A673 (cell line): ENCODE results near the gene NSG2.

Experiments used
- CTCF ChIP-seq: fragments of 300-800, 200-600 bp; sonication (generic); conservative IDR thresholded peaks from 2 replicates; pipeline ENCODE4 v1.5.1; 2017; ENCODE audit warnings: low read depth, mild to moderate bottlenecking, antibody characterized with exemption, low read length, moderate library complexity, mixed read lengths
- EZH2 ChIP-seq: fragments of 200-600 bp; sonication (generic); IDR thresholded peaks from 2 replicates; pipeline ENCODE4 v1.6.1; 2017; ENCODE audit warnings: borderline replicate concordance, low read depth, mild to moderate bottlenecking, mixed read lengths, antibody characterized with exemption, low read length; ENCODE audit not compliant: poor library complexity, severe bottlenecking

DNA sequence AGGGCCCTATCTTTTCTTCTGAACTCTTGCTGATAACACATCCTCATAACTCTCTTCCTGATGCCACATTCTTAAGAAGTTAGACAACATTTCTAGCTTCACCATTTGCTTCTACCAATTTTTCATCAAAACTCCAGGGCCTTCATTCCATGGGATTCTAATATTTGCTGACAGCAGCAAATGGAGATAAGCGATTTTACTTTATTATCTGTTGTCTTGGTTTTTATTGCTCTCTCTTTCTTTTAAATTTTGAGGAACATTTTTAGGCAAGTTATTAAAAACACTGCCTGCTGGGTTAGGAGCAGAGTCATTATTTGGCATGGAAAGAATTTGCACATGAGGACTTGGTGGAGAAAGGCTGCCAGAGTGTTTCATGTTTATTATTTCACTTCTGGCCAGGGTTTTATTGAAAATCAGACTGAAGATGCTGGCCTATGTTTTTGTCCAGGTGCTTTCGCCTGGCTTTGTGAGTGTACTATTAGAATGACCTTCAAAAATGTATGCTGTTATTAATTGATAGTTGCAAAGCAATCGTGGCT, 27.7 kb downstream of the NSG2 start:
- TF ChIP-seq CTCF (no peak), EZH2 (no peak)
